Progenitor cell of endocrine pancreas (in vitro differentiated cells): ENCODE measurements around the gene ZBTB17. TPM values are rescaled to one million over a fixed set of nuclear protein-coding genes. Genes with fewer than 3 reads are reported as not detected.

ENCODE experiments used
- DNase-seq: peaks from one replicate; pipeline ENCODE4 v3.0.0; 2021; ENCODE audit warnings: low spot score; ENCODE audit not compliant: unreplicated experiment
- H3K27ac Mint-ChIP-seq: 2 replicates; pipeline ENCODE4 v1.8.0; 2021; ENCODE audit warnings: mild to moderate bottlenecking, moderate library complexity, mixed read lengths
- H3K27me3 Mint-ChIP-seq: 2 replicates; pipeline ENCODE4 v1.8.0; 2021; ENCODE audit warnings: mixed read lengths
- H3K36me3 Mint-ChIP-seq: 2 replicates; pipeline ENCODE4 v1.8.0; 2022; ENCODE audit warnings: mixed read lengths; ENCODE audit not compliant: insufficient read depth
- H3K4me1 Mint-ChIP-seq: 2 replicates; pipeline ENCODE4 v1.8.0; 2021; ENCODE audit warnings: low read depth, mixed read lengths
- H3K4me3 Mint-ChIP-seq: 2 replicates; pipeline ENCODE4 v1.8.0; 2021; ENCODE audit warnings: low read depth, mild to moderate bottlenecking, moderate library complexity, mixed read lengths
- H3K9me3 Mint-ChIP-seq: 2 replicates; pipeline ENCODE4 v1.8.0; 2021; ENCODE audit warnings: low read depth, mixed read lengths
- total RNA-seq: library from RNA; stranded (reverse); gene quantifications from 2 replicates; pipeline ENCODE4 v1.2.1, GENCODE V29; 2021
- TF ChIP-seq, protein P1 (sequence below): fragments of 200-600 bp; sonication (generic); IDR thresholded peaks from one replicate; pipeline ENCODE4 v1.5.0; 2021; ENCODE audit warnings: antibody characterized with exemption, mild to moderate bottlenecking; ENCODE audit not compliant: unreplicated experiment

ZBTB17 gene
- total RNA-seq, 1 donor from 2014 or later: 57.7 TPM

DNA sequence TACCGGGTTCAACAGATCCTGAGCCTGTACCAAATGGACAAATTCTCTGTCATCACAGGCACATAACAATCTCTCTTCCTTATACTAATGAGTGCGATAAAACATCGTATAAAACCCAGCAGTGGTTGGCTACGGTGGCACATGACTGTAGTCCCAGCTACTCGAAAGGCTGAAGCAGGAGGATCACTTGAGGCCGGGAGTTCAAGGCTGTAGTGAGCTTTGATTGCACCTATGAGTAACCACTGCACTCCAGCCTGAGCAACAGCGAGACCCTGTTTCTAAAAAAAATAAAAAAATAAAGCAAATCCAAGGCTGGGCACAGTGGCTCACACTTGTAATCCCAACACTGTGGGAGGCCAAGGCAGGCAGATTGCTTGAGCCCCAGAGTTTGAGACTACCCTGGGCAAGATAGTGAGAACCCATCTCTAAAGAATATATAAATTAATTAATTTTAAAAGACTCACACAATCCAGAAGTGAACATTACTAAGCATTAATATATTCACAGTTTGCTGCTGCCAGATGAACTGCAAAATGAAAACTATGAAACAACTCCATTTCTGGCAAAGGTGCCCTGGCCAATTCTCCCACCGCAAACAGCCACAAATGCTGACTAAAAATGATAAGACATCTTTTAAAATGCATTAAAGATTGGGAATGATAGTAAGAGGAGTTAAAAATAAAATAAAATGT lies 13.1 kb downstream of the ZBTB17 start:
- no peak overlapping the region for H3K4me3 Mint-ChIP-seq
- H3K27me3 Mint-ChIP-seq: no peaks in the 10 kb centered on the region

DNA sequence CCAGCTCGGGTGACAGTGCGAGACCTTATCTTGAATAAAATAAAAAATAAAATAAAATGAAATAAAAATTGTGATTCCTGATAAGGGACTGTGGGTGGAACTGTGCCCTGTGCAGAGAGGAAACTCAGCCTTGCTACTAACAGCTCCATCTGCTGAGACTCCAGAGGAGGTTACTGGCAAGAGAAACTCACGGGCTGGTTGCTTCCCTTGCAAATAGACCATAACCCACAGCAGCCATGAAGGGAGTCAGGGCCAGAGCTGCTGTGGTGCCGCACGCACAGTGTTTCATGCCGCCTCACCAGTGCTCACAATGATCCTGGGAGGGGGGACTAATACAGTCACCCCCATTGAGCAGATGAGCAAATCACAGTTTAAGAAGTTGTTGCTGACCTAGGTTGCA lies 13.7 kb downstream of the ZBTB17 start:
- Mint-ChIP-seq H3K4me1 (peaks cover 17% of the 10 kb centered on the region), H3K36me3 (peaks cover 9% of the 10 kb centered on the region), H3K27ac (no peak overlapping the region), H3K9me3 (no peaks in the 10 kb centered on the region), H3K4me3 (no peak overlapping the region), H3K27me3 (no peaks in the 10 kb centered on the region)
- DNase-seq: no peak
- TF ChIP-seq, protein P1, sequence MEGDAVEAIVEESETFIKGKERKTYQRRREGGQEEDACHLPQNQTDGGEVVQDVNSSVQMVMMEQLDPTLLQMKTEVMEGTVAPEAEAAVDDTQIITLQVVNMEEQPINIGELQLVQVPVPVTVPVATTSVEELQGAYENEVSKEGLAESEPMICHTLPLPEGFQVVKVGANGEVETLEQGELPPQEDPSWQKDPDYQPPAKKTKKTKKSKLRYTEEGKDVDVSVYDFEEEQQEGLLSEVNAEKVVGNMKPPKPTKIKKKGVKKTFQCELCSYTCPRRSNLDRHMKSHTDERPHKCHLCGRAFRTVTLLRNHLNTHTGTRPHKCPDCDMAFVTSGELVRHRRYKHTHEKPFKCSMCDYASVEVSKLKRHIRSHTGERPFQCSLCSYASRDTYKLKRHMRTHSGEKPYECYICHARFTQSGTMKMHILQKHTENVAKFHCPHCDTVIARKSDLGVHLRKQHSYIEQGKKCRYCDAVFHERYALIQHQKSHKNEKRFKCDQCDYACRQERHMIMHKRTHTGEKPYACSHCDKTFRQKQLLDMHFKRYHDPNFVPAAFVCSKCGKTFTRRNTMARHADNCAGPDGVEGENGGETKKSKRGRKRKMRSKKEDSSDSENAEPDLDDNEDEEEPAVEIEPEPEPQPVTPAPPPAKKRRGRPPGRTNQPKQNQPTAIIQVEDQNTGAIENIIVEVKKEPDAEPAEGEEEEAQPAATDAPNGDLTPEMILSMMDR: no peak

More for the DNA sequence above, 13.1 kb downstream of the ZBTB17 start:
- DNase-seq: no peak
- TF ChIP-seq, protein P1: no peak
- Mint-ChIP-seq H3K9me3 (no peaks in the 10 kb centered on the region), H3K36me3 (peaks cover 13% of the 10 kb centered on the region), H3K27ac (no peak overlapping the region), H3K4me1 (peaks cover 14% of the 10 kb centered on the region)

DNA sequence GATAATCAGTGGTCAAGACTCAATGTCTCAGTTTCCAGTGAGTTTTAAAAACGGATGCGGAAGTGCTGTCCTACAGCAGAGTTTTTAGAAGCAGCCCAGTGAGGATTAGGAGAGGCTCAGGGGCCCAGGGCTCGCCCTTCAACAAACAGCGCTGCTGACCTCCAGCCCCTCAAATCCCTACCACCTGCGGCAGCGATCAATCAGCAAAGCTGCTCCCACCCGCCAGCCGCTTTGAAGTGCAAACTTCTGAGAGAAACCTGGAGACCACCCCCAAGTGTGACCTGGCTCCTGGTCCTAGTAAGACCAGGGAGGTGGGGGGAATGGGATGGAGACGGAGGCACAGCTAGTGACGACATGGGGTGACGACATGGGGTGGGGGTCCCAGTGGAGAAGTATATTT lies 14.4 kb downstream of the ZBTB17 start:
- no peak overlapping the region for H3K4me3 Mint-ChIP-seq
- H3K4me1 Mint-ChIP-seq: peaks cover 17% of the 10 kb centered on the region
- H3K27me3 Mint-ChIP-seq: no peaks in the 10 kb centered on the region
- DNase-seq: no peak
- H3K36me3 Mint-ChIP-seq: peaks cover 6% of the 10 kb centered on the region
- peak overlapping the region; percentile 76 for H3K27ac Mint-ChIP-seq
- no peaks in the 10 kb centered on the region for H3K9me3 Mint-ChIP-seq
- TF ChIP-seq, protein P1: no peak

DNA sequence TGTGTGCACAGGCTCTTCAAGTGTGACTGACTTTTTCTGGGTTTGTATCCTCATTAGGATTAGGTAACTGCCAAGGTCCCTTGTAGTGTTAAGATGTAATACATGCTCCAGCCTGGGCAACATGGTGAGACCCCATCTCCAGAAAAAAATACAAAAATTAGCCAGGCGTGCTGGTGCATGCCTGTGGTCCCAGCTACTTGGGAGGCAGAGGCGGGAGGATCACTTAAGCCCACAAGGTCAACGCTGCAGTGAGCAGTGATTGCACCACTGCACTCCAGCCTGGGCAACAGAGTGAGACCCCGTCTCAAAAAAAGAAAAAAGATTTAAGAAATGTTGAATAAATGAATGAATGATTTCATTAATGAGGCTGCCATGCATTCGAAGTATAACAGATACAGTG lies 15.1 kb downstream of the ZBTB17 start:
- Mint-ChIP-seq H3K27me3 (no peaks in the 10 kb centered on the region), H3K4me3 (no peak overlapping the region), H3K4me1 (peaks cover 17% of the 10 kb centered on the region), H3K27ac (no peak overlapping the region), H3K36me3 (peaks cover 6% of the 10 kb centered on the region), H3K9me3 (no peaks in the 10 kb centered on the region)
- TF ChIP-seq, protein P1: no peak
- DNase-seq: no peak

DNA sequence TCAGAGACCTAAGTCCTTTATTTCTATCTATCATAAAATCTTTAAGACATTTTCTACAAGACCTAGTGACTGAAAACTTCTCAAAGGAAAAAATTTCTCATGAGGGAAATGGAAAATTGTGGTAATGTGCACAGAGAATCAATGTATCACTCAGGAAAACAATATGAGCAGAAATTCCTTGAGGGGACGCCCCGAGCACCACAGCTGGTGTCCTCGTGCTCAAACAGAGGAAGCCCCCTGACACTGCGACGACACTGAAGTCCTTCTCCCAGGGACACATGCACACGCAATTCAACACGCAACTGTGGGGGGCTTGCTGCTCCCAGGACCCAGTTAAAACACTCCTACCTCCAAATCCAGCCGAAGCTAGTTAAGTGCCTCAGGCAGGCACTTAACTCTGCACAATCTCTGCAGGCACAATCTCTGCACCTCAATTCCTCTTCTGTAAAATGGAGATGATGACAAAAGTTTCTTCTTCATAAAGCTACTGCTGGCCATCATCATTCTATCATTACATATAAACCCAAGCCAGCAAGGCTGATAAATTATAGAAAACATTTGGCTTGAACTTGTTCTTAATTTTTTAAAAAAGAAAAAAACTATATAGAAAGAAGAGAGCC lies 16.0 kb downstream of the ZBTB17 start:
- no peak for DNase-seq
- peaks cover 3% of the 10 kb centered on the region for H3K36me3 Mint-ChIP-seq
- no peaks in the 10 kb centered on the region for H3K9me3 Mint-ChIP-seq
- TF ChIP-seq, protein P1: no peak
- H3K4me1 Mint-ChIP-seq: peaks cover 17% of the 10 kb centered on the region
- H3K27ac Mint-ChIP-seq: no peak overlapping the region
- no peaks in the 10 kb centered on the region for H3K27me3 Mint-ChIP-seq
- H3K4me3 Mint-ChIP-seq: no peak overlapping the region
